Measurements from ENCODE around the gene SENP2. TPM values are rescaled to one million over a fixed set of nuclear protein-coding genes. Genes with fewer than 3 reads are reported as not detected.

Gene SENP2
- total RNA-seq: 47.9 TPM

DNA sequence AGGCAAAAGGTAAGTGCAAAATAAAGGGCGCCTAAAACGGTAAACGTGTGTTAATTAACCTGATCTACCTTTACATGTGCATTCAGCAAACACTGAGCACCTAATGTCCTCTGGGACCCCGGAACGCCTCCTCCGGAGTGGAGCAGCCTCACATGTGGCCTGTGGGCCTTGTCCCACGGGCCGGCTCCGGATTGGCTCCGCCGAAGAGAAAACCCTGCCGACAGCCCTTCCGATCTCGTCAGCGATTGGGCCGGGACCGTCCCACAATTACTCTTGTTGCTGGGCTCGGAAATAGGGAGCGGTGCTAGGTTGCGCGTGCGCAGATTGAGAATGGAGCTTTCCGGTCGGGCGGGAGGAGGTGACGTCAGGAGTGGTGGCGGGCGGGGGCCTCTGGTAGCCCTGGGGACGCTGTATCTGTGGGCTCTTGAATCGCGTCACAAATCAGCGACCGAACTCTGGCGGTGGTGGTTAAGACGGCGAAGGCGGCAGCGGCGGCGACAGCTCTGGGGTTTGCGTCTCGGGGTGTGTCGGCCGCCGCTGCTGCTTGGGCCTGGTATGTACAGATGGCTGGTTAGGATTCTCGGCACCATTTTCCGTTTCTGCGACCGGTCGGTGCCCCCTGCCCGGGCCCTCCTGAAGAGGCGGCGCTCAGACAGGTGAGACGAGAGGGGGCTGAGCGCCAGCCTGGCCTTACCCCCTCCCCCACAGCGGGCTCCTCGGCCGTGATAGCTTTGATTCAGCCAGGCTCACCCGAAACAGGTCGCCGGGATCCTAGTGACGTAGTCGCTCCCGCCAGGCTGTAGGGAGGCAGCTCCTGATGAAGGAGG, at the start of gene SENP2:
Gene SENP2, plus strand, starts transcription at position 437 of the 827 bp plus-strand sequence. Its CDS starts 119 bp downstream, at position 556.

DNA sequence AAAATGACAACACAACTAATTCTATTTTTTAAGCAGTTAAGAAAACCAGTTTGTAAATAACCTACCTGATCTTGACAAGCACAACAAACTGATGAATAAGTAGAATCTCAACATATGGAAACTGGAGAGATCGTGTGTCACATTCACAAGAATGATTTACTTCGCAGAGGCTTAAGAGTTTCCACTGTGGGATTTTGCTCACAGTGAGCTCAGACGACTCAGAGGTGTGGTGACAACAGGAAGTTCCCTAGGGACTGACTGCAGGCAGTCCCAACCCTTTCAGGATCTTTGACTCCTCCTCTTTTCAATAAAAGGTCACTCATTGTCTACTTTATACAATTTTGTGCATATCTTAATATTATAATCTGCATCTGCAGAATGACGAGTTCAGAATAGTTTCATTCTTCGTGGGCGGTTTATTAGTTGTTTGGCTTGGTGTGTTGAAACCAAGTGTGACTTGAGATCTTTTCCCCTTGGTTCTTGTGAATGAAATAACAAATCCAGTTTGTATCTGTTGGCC, 33.7 kb upstream of the SENP2 start, which contains the start of gene LIPH:
Gene LIPH, minus strand, starts transcription at position 231 of the 520 bp plus-strand sequence. Its CDS starts 117 bp downstream, at position 114.

Small RNA genes lying within 50 kb of the gene (small RNA-seq; reads per million reads assigned to genes)
- not detected for gene AC133473.1 (ENCODE audit: low replicate concordance)

Other genes with a start within 250 kb of the SENP2 start
- gene MAP3K13, start 223.2 kb upstream of the SENP2 start, total RNA-seq: 49.1 TPM
- 14.1 TPM for gene TMEM41A, start 87.3 kb upstream of the SENP2 start, total RNA-seq
- not detected for gene LIPH, start 33.7 kb upstream of the SENP2 start, total RNA-seq
- gene IGF2BP2, start 238.7 kb downstream of the SENP2 start, total RNA-seq: 62.6 TPM

Data from parietal lobe (tissue), 2 donors.